Measurements from ENCODE around the gene NELL1.

- no peak for TF ChIP-seq EZH2 (IDR thresholded peaks at IDR 0.05; ENCODE audit: insufficient read depth, poor library complexity, severe bottlenecking)
- no peak for TF ChIP-seq EZH2phosphoT487 (IDR thresholded peaks at IDR 0.05; ENCODE audit: insufficient read depth, low read depth)
These were observed 652.1 kb downstream of the NELL1 start for GRCh38 chr11:21321530-21321929.
